OCI-LY1 (cell line): Measurements from ENCODE around the gene NEGR1.

Experiments used
- H2AFZ ChIP-seq: fragments of 200-600 bp; sonication (generic), shearing (Covaris generic); 2 replicates; pipeline ENCODE4 v1.6.0; 2014; ENCODE audit warnings: antibody characterized with exemption, mild to moderate bottlenecking, low read length
- H3F3A ChIP-seq: fragments of 200-600 bp; sonication (generic), shearing (Covaris generic); 2 replicates; pipeline ENCODE4 v1.6.0; 2014; ENCODE audit warnings: mild to moderate bottlenecking, antibody characterized with exemption, low read length, moderate library complexity; ENCODE audit not compliant: insufficient read depth
- H3K27ac ChIP-seq: fragments of 200-600 bp; sonication (generic); 2 replicates; pipeline ENCODE4 v1.5.1; 2014; ENCODE audit warnings: low read length, mixed run types, mild to moderate bottlenecking, low read depth; ENCODE audit not compliant: poor library complexity, severe bottlenecking
- H3K27me3 ChIP-seq: fragments of 200-600 bp; sonication (generic); 2 replicates; pipeline ENCODE4 v1.6.0; 2014; ENCODE audit warnings: antibody characterized with exemption, mild to moderate bottlenecking, low read length, moderate library complexity; ENCODE audit not compliant: insufficient read depth
- H3K36me3 ChIP-seq: fragments of 200-600 bp; sonication (generic); 2 replicates; pipeline ENCODE4 v1.6.1; 2014; ENCODE audit warnings: mild to moderate bottlenecking, antibody characterized with exemption, low read length, moderate library complexity, mixed read lengths; ENCODE audit not compliant: insufficient read depth
- H3K4me1 ChIP-seq: fragments of 200-600 bp; sonication (generic); 2 replicates; pipeline ENCODE4 v1.5.1; 2014; ENCODE audit warnings: mild to moderate bottlenecking, low read length, moderate library complexity; ENCODE audit not compliant: insufficient read depth, severe bottlenecking
- H3K4me2 ChIP-seq: fragments of 200-600 bp; sonication (generic), shearing (Covaris generic); 2 replicates; pipeline ENCODE4 v1.6.1; 2014; ENCODE audit warnings: low read length
- H3K4me3 ChIP-seq: fragments of 200-600 bp; sonication (generic); 2 replicates; pipeline ENCODE4 v1.5.1; 2014; ENCODE audit warnings: low read length, low read depth, mild to moderate bottlenecking, mixed read lengths; ENCODE audit not compliant: poor library complexity, severe bottlenecking
- H3K79me2 ChIP-seq: fragments of 200-600 bp; shearing (Covaris generic); 2 replicates; pipeline ENCODE4 v1.6.1; 2016; ENCODE audit warnings: mixed run types, low read length, mixed read lengths; ENCODE audit not compliant: insufficient read depth
- H3K9ac ChIP-seq: fragments of 200-600 bp; sonication (generic), shearing (Covaris generic); 2 replicates; pipeline ENCODE4 v1.6.1; 2014; ENCODE audit warnings: mild to moderate bottlenecking, low read length, mixed read lengths
- H3K9me2 ChIP-seq: fragments of 200-600 bp; sonication (generic), shearing (Covaris generic); 2 replicates; pipeline ENCODE4 v1.6.1; 2014; ENCODE audit warnings: low read depth, mild to moderate bottlenecking, low read length, mixed read lengths
- H3K9me3 ChIP-seq: fragments of 200-600 bp; shearing (Covaris generic); 2 replicates; pipeline ENCODE4 v1.6.1; 2014; ENCODE audit warnings: low read length, mixed read lengths
- H4K20me1 ChIP-seq: fragments of 200-600 bp; sonication (generic), shearing (Covaris generic); 2 replicates; pipeline ENCODE4 v1.6.0; 2016; ENCODE audit warnings: mild to moderate bottlenecking, low read length; ENCODE audit not compliant: insufficient read depth
- EZH2 ChIP-seq: fragments of 200-600 bp; sonication (generic), shearing (Covaris generic); IDR thresholded peaks from 2 replicates; pipeline ENCODE4 v1.8.0; 2017; ENCODE audit warnings: borderline replicate concordance, mixed run types, mild to moderate bottlenecking, antibody characterized with exemption, low read length, moderate library complexity, mixed read lengths
- TF ChIP-seq, protein P1 (sequence below): fragments of 200-600 bp; sonication (generic), shearing (Covaris generic); IDR thresholded peaks from 2 replicates; pipeline ENCODE4 v1.5.1; 2017; ENCODE audit warnings: mild to moderate bottlenecking, antibody characterized with exemption, low read length, moderate library complexity, mixed read lengths

NEGR1 gene

DNA sequence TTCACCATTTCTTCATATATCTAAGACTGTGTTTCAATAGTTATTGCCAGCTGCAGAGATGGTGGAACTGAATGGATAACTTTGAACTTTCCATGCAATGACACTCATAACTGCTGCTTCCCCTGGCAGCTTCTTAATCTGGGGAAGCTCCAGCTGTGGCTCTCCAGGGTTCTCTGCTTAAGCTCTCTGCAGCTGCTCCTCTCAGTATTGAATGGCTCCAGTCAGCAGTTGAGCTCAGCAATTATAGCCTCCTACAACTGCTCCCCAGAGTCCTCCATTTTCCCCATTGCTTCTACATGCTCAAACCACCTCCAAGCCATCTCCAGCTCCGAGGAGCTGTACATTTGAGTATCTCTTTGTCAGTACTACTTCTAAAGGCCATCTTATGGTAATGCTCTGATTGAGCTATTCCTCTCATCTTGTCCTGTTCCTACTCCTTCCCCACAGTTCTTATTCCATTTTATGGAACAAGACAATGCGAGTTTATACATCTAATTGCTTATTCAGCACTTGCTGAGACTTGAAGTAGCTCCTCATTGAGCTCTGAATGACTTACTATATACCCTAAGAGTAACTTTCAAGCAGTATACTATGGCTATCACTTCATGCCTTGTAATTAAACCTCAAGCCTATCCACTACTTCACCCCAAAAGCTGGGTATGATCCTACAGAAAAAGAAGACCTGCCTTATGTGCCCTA, 362.4 kb downstream of the NEGR1 start:
- Histone ChIP-seq H4K20me1 (no peaks in the 10 kb centered on the region), H3K36me3 (no peaks in the 10 kb centered on the region), H3K79me2 (no peaks in the 10 kb centered on the region), H3K9me3 (no peaks in the 10 kb centered on the region), H3K9me2 (no peaks in the 10 kb centered on the region), H3K4me3 (no peak overlapping the region), H3K27ac (no peak overlapping the region), H3K9ac (no peak overlapping the region), H3K4me2 (no peak overlapping the region), H3F3A (no peaks in the 10 kb centered on the region), H3K4me1 (no peaks in the 10 kb centered on the region), H2AFZ (no peak overlapping the region), H3K27me3 (no peaks in the 10 kb centered on the region)
- no peak for TF ChIP-seq EZH2
- TF ChIP-seq, protein P1, sequence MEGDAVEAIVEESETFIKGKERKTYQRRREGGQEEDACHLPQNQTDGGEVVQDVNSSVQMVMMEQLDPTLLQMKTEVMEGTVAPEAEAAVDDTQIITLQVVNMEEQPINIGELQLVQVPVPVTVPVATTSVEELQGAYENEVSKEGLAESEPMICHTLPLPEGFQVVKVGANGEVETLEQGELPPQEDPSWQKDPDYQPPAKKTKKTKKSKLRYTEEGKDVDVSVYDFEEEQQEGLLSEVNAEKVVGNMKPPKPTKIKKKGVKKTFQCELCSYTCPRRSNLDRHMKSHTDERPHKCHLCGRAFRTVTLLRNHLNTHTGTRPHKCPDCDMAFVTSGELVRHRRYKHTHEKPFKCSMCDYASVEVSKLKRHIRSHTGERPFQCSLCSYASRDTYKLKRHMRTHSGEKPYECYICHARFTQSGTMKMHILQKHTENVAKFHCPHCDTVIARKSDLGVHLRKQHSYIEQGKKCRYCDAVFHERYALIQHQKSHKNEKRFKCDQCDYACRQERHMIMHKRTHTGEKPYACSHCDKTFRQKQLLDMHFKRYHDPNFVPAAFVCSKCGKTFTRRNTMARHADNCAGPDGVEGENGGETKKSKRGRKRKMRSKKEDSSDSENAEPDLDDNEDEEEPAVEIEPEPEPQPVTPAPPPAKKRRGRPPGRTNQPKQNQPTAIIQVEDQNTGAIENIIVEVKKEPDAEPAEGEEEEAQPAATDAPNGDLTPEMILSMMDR: no peak

DNA sequence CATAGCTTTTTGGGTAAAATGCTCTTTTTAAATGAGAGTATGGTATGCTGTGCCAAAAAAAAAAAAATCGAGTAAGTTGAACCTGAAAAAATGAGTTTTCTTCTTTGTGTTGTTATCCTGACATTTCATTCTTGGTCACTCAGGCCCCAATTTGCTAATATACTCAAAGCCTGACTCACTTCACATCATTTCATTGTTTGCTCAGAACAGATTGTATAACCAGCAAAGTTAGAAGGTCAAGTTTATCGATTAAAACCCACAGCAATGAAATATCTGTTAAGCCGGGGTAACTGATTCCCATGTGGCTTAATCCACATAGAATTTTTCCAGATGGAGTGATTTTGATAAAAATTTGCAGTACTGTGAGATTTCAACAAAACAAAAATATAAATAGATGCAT, 363.7 kb downstream of the NEGR1 start:
- H3K27ac ChIP-seq: no peak overlapping the region
- H3K4me2 ChIP-seq: no peak overlapping the region
- no peaks in the 10 kb centered on the region for H3K9me3 ChIP-seq
- H3K4me1 ChIP-seq: no peaks in the 10 kb centered on the region
- no peaks in the 10 kb centered on the region for H3K36me3 ChIP-seq
- H3K9ac ChIP-seq: no peak overlapping the region
- H4K20me1 ChIP-seq: no peaks in the 10 kb centered on the region
- TF ChIP-seq EZH2: no peak
- TF ChIP-seq, protein P1: no peak
- no peaks in the 10 kb centered on the region for H3K9me2 ChIP-seq
- H3K4me3 ChIP-seq: no peak overlapping the region
- H3K27me3 ChIP-seq: no peaks in the 10 kb centered on the region
- no peak overlapping the region for H2AFZ ChIP-seq
- no peaks in the 10 kb centered on the region for H3F3A ChIP-seq
- no peaks in the 10 kb centered on the region for H3K79me2 ChIP-seq

DNA sequence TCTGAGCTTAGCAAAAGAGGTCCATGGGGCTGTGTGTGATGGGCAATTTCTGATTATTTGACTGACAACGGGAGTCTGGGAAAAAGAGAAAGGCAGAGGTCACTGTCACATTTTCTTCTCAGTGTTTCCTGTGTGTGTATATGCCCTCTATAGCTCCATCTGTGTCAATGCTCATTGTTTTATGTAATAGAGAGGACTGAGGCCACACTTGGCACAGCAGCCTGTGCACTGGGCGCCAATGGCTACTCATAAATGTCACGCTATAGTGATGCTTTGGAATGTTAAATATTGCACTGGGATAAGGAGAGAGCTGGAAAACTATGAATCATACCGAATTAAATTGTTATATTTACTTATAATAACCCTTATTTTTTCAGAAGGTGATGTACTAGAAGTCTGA, 365.4 kb downstream of the NEGR1 start:
- H3K36me3 ChIP-seq: no peaks in the 10 kb centered on the region
- no peaks in the 10 kb centered on the region for H4K20me1 ChIP-seq
- no peaks in the 10 kb centered on the region for H3K9me3 ChIP-seq
- H3K4me3 ChIP-seq: no peak overlapping the region
- H3K79me2 ChIP-seq: no peaks in the 10 kb centered on the region
- no peak overlapping the region for H2AFZ ChIP-seq
- no peaks in the 10 kb centered on the region for H3K27me3 ChIP-seq
- H3K4me2 ChIP-seq: no peak overlapping the region
- H3F3A ChIP-seq: no peaks in the 10 kb centered on the region
- TF ChIP-seq EZH2: no peak
- TF ChIP-seq, protein P1: no peak
- H3K9me2 ChIP-seq: no peaks in the 10 kb centered on the region
- no peak overlapping the region for H3K27ac ChIP-seq
- H3K4me1 ChIP-seq: no peaks in the 10 kb centered on the region
- no peak overlapping the region for H3K9ac ChIP-seq
